ENCODE data around the gene ZSCAN5A.
"Not testable (repeated sequence)": the region's sequence is repeated elsewhere in the genome, so short reads cannot be mapped to it uniquely, and the experiment has no call there.

The ZSCAN5A gene

GRCh38 chr19:56253737-56254136 lies 60.9 kb downstream of the ZSCAN5A start:
- Histone ChIP-seq H3K27ac (ENCODE audit: low read depth, low read length) (no peak overlapping the region), H3K4me3 (ENCODE audit: low read length) (no peak overlapping the region), H3K27me3 (ENCODE audit: insufficient read depth, low read length, poor library complexity) (no peaks in the 10 kb centered on the region), H4K8ac (ENCODE audit: low read depth, low read length) (no peak overlapping the region), H3K36me3 (ENCODE audit: control insufficient read depth, insufficient read depth, low read length) (no peaks in the 10 kb centered on the region), H3K56ac (ENCODE audit: low read length) (no peak overlapping the region), H3K4me1 (ENCODE audit: control insufficient read depth, low read depth, low read length) (no peaks in the 10 kb centered on the region), H3K9ac (ENCODE audit: low read length) (no peak overlapping the region), H2BK5ac (ENCODE audit: low read length) (no peak overlapping the region), H2BK15ac (replicated peaks; ENCODE audit: low read depth) (no peak overlapping the region), H2AK5ac (ENCODE audit: low read length) (no peak overlapping the region), H4K5ac (ENCODE audit: low read length) (no peak overlapping the region), H3K79me1 (ENCODE audit: low read length) (no peaks in the 10 kb centered on the region), H3K79me2 (ENCODE audit: control insufficient read depth, insufficient read depth, low read length) (no peaks in the 10 kb centered on the region), H2BK120ac (ENCODE audit: low read depth, low read length) (no peak overlapping the region), H3K4me2 (ENCODE audit: low read length) (no peak overlapping the region), H3K4ac (ENCODE audit: low read depth, low read length) (no peak overlapping the region), H3K23ac (ENCODE audit: low read length) (no peak overlapping the region), H3K18ac (ENCODE audit: low read length) (no peak overlapping the region)
- peak; percentile 23 for DNase-seq
- WGBS (ENCODE audit: extremely low coverage, insufficient coverage, low lambda C conversion rate) = no CpG with 5 or more reads among the region's 5 CpGs

- H2BK5ac ChIP-seq (ENCODE audit: low read length) = no peak overlapping the region
These were observed 61.8 kb downstream of the ZSCAN5A start for GRCh38 chr19:56252699-56253422.

GRCh38 chr19:56248736-56249338 lies 65.8 kb downstream of the ZSCAN5A start:
- not testable (repeated sequence) for H3K4me1 ChIP-seq (ENCODE audit: control insufficient read depth, low read depth, low read length); H3K4me3 ChIP-seq (ENCODE audit: low read length); H3K4ac ChIP-seq (ENCODE audit: low read depth, low read length); H2AK5ac ChIP-seq (ENCODE audit: low read length); H3K9ac ChIP-seq (ENCODE audit: low read length); H4K8ac ChIP-seq (ENCODE audit: low read depth, low read length); H3K79me2 ChIP-seq (ENCODE audit: control insufficient read depth, insufficient read depth, low read length); DNase-seq; H3K27me3 ChIP-seq (ENCODE audit: insufficient read depth, low read length, poor library complexity); H3K36me3 ChIP-seq (ENCODE audit: control insufficient read depth, insufficient read depth, low read length); H2BK15ac ChIP-seq (replicated peaks; ENCODE audit: low read depth); H3K56ac ChIP-seq (ENCODE audit: low read length); H3K23ac ChIP-seq (ENCODE audit: low read length); H2BK5ac ChIP-seq (ENCODE audit: low read length); H3K18ac ChIP-seq (ENCODE audit: low read length); H3K79me1 ChIP-seq (ENCODE audit: low read length); H3K27ac ChIP-seq (ENCODE audit: low read depth, low read length); H3K4me2 ChIP-seq (ENCODE audit: low read length); H2BK120ac ChIP-seq (ENCODE audit: low read depth, low read length); H4K5ac ChIP-seq (ENCODE audit: low read length)
- WGBS (ENCODE audit: extremely low coverage, insufficient coverage, low lambda C conversion rate) = no CpG with 5 or more reads among the region's 8 CpGs

More at GRCh38 chr19:56252699-56253422, 61.8 kb downstream of the ZSCAN5A start:
- H3K4me3 ChIP-seq (ENCODE audit: low read length) = no peak overlapping the region
- H2BK15ac ChIP-seq (replicated peaks; ENCODE audit: low read depth) = no peak overlapping the region
- no peaks in the 10 kb centered on the region for H3K4me1 ChIP-seq (ENCODE audit: control insufficient read depth, low read depth, low read length)
- H3K4ac ChIP-seq (ENCODE audit: low read depth, low read length) = peak overlapping the region; percentile 58
- no peaks in the 10 kb centered on the region for H3K27me3 ChIP-seq (ENCODE audit: insufficient read depth, low read length, poor library complexity)
- H3K4me2 ChIP-seq (ENCODE audit: low read length) = no peak overlapping the region
- peak overlapping the region; percentile 88 for H4K8ac ChIP-seq (ENCODE audit: low read depth, low read length)
- no peaks in the 10 kb centered on the region for H3K79me1 ChIP-seq (ENCODE audit: low read length)
- no peaks in the 10 kb centered on the region for H3K36me3 ChIP-seq (ENCODE audit: control insufficient read depth, insufficient read depth, low read length)
- no peak overlapping the region for H2BK120ac ChIP-seq (ENCODE audit: low read depth, low read length)
- no peak overlapping the region for H2AK5ac ChIP-seq (ENCODE audit: low read length)
- H3K9ac ChIP-seq (ENCODE audit: low read length) = no peak overlapping the region
- no peak overlapping the region for H3K23ac ChIP-seq (ENCODE audit: low read length)
- H3K56ac ChIP-seq (ENCODE audit: low read length) = peak overlapping the region; percentile 70
- H3K27ac ChIP-seq (ENCODE audit: low read depth, low read length) = no peak overlapping the region
- DNase-seq = peak; percentile 93
- whole genome bisulfite sequencing (ENCODE audit: extremely low coverage, insufficient coverage, low lambda C conversion rate) = no CpG with 5 or more reads among the region's 10 CpGs
- no peak overlapping the region for H4K5ac ChIP-seq (ENCODE audit: low read length)
- no peaks in the 10 kb centered on the region for H3K79me2 ChIP-seq (ENCODE audit: control insufficient read depth, insufficient read depth, low read length)
- peak overlapping the region; percentile 43 for H3K18ac ChIP-seq (ENCODE audit: low read length)

GRCh38 chr19:56245764-56246163 lies 68.9 kb downstream of the ZSCAN5A start:
- not testable (repeated sequence) for H3K36me3 ChIP-seq (ENCODE audit: control insufficient read depth, insufficient read depth, low read length); H3K9ac ChIP-seq (ENCODE audit: low read length); H3K4me2 ChIP-seq (ENCODE audit: low read length); H3K56ac ChIP-seq (ENCODE audit: low read length); H4K5ac ChIP-seq (ENCODE audit: low read length); H2AK5ac ChIP-seq (ENCODE audit: low read length); H3K18ac ChIP-seq (ENCODE audit: low read length); H3K4ac ChIP-seq (ENCODE audit: low read depth, low read length); H2BK15ac ChIP-seq (replicated peaks; ENCODE audit: low read depth); DNase-seq; H3K79me1 ChIP-seq (ENCODE audit: low read length); H3K79me2 ChIP-seq (ENCODE audit: control insufficient read depth, insufficient read depth, low read length); H3K4me1 ChIP-seq (ENCODE audit: control insufficient read depth, low read depth, low read length); H3K4me3 ChIP-seq (ENCODE audit: low read length); H3K23ac ChIP-seq (ENCODE audit: low read length); H3K27ac ChIP-seq (ENCODE audit: low read depth, low read length); H4K8ac ChIP-seq (ENCODE audit: low read depth, low read length); H2BK5ac ChIP-seq (ENCODE audit: low read length); H3K27me3 ChIP-seq (ENCODE audit: insufficient read depth, low read length, poor library complexity); H2BK120ac ChIP-seq (ENCODE audit: low read depth, low read length)
- no CpG with 5 or more reads among the region's 4 CpGs for WGBS (ENCODE audit: extremely low coverage, insufficient coverage, low lambda C conversion rate)

GRCh38 chr19:56245121-56245740 lies 69.4 kb downstream of the ZSCAN5A start:
- no peak overlapping the region for H3K4me3 ChIP-seq (ENCODE audit: low read length)
- no peak overlapping the region for H3K56ac ChIP-seq (ENCODE audit: low read length)
- no peak overlapping the region for H3K18ac ChIP-seq (ENCODE audit: low read length)
- no peak overlapping the region for H3K9ac ChIP-seq (ENCODE audit: low read length)
- no peak overlapping the region for H2AK5ac ChIP-seq (ENCODE audit: low read length)
- WGBS (ENCODE audit: extremely low coverage, insufficient coverage, low lambda C conversion rate) = no CpG with 5 or more reads among the region's 7 CpGs
- H4K5ac ChIP-seq (ENCODE audit: low read length) = no peak overlapping the region
- no peak overlapping the region for H3K27ac ChIP-seq (ENCODE audit: low read depth, low read length)
- H2BK120ac ChIP-seq (ENCODE audit: low read depth, low read length) = no peak overlapping the region
- no peak overlapping the region for H3K23ac ChIP-seq (ENCODE audit: low read length)
- H2BK5ac ChIP-seq (ENCODE audit: low read length) = no peak overlapping the region
- peak; percentile 72 for DNase-seq
- no peaks in the 10 kb centered on the region for H3K4me1 ChIP-seq (ENCODE audit: control insufficient read depth, low read depth, low read length)
- no peak overlapping the region for H4K8ac ChIP-seq (ENCODE audit: low read depth, low read length)
- no peaks in the 10 kb centered on the region for H3K79me2 ChIP-seq (ENCODE audit: control insufficient read depth, insufficient read depth, low read length)
- H3K79me1 ChIP-seq (ENCODE audit: low read length) = no peaks in the 10 kb centered on the region
- H2BK15ac ChIP-seq (replicated peaks; ENCODE audit: low read depth) = no peak overlapping the region
- H3K4ac ChIP-seq (ENCODE audit: low read depth, low read length) = no peak overlapping the region
- H3K4me2 ChIP-seq (ENCODE audit: low read length) = no peak overlapping the region
- H3K36me3 ChIP-seq (ENCODE audit: control insufficient read depth, insufficient read depth, low read length) = no peaks in the 10 kb centered on the region
- no peaks in the 10 kb centered on the region for H3K27me3 ChIP-seq (ENCODE audit: insufficient read depth, low read length, poor library complexity)

Measured in mesendoderm (in vitro differentiated cells).